ENCODE measurements around the gene EVX1.

DNA sequence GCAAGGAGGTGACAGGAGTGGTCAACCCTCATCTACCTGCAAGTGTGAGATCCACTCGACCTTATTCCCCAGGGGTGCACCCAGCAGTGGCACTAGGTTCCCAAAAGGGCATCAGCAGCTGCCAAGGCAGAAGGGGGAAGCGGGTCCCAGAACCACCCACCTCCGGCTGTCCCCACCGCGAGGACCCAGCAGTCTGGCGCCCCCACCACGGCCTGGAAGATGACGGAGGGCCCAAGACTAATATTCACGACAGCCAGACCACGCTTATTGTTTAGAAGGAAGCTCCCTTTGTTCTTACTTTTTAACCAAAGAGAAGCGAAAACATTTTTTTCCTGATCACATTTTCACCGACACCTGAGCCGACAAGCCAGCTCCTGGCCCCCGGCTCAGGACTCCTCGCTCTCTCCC is 3.6 kb upstream of the EVX1 start:
- TF ChIP-seq CTCF (CRISPR knock-in tag; IDR thresholded peaks at IDR 0.05) (no peak), NR2C2 (CRISPR knock-in tag; IDR thresholded peaks at IDR 0.05; ENCODE audit: borderline replicate concordance) (no peak), HOXA7 (CRISPR knock-in tag; IDR thresholded peaks at IDR 0.05) (no peak), ZNF431 (CRISPR knock-in tag; IDR thresholded peaks at IDR 0.05; ENCODE audit: borderline replicate concordance, low read depth) (no peak), PRDM10 (CRISPR knock-in tag; IDR thresholded peaks at IDR 0.05; ENCODE audit: low read depth) (no peak), MYC (CRISPR knock-in tag; IDR thresholded peaks at IDR 0.05; ENCODE audit: borderline replicate concordance) (no peak), ELF1 (CRISPR knock-in tag; IDR thresholded peaks at IDR 0.05) (no peak), BCL6 (CRISPR knock-in tag; IDR thresholded peaks at IDR 0.05) (no peak), EP300 (IDR thresholded peaks at IDR 0.05; ENCODE audit: low read depth in 2 of 2, low read length in 2 of 2) (no peak), EP300 (CRISPR knock-in tag; IDR thresholded peaks at IDR 0.05; ENCODE audit: borderline replicate concordance) (no peak)
- TF ChIP-seq, protein P1, sequence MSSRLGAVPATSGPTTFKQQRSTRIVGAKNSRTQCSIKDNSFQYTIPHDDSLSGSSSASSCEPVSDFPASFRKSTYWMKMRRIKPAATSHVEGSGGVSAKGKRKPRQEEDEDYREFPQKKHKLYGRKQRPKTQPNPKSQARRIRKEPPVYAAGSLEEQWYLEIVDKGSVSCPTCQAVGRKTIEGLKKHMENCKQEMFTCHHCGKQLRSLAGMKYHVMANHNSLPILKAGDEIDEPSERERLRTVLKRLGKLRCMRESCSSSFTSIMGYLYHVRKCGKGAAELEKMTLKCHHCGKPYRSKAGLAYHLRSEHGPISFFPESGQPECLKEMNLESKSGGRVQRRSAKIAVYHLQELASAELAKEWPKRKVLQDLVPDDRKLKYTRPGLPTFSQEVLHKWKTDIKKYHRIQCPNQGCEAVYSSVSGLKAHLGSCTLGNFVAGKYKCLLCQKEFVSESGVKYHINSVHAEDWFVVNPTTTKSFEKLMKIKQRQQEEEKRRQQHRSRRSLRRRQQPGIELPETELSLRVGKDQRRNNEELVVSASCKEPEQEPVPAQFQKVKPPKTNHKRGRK (CRISPR knock-in tag; IDR thresholded peaks at IDR 0.05) = no peak
- TF ChIP-seq, protein P2, sequence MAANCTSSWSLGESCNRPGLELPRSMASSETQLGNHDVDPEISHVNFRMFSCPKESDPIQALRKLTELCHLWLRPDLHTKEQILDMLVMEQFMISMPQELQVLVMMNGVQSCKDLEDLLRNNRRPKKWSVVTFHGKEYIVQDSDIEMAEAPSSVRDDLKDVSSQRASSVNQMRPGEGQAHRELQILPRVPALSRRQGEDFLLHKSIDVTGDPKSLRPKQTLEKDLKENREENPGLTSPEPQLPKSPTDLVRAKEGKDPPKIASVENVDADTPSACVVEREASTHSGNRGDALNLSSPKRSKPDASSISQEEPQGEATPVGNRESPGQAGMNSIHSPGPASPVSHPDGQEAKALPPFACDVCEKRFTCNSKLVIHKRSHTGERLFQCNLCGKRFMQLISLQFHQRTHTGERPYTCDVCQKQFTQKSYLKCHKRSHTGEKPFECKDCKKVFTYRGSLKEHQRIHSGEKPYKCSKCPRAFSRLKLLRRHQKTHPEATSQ (CRISPR knock-in tag; IDR thresholded peaks at IDR 0.05; ENCODE audit: borderline replicate concordance) = no peak
- TF ChIP-seq, protein P3, sequence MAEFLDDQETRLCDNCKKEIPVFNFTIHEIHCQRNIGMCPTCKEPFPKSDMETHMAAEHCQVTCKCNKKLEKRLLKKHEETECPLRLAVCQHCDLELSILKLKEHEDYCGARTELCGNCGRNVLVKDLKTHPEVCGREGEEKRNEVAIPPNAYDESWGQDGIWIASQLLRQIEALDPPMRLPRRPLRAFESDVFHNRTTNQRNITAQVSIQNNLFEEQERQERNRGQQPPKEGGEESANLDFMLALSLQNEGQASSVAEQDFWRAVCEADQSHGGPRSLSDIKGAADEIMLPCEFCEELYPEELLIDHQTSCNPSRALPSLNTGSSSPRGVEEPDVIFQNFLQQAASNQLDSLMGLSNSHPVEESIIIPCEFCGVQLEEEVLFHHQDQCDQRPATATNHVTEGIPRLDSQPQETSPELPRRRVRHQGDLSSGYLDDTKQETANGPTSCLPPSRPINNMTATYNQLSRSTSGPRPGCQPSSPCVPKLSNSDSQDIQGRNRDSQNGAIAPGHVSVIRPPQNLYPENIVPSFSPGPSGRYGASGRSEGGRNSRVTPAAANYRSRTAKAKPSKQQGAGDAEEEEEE (CRISPR knock-in tag; IDR thresholded peaks at IDR 0.05; ENCODE audit: borderline replicate concordance) = no peak
